NCI-H2227 (cell line): ENCODE measurements around the gene UPK2.

Experiments
- DNase-seq: peaks from one replicate; lab custom pipeline; 2025; ENCODE audit not compliant: unreplicated experiment; lab: John Stamatoyannopoulos, UW

UPK2 gene

GRCh38 chr11:118956094-118956846, at the start of gene UPK2:
Gene UPK2 (plus strand): TSS chr11:118956298. CDS start chr11:118956351, 53 bp downstream.
- peak; percentile 85 for DNase-seq

- DNase-seq, result peak; percentile 79
Measured at GRCh38 chr11:118907051-118908042, 48.8 kb upstream of the UPK2 start.

- no peak for DNase-seq
Measured at GRCh38 chr11:118908264-118908663, 47.8 kb upstream of the UPK2 start.

GRCh38 chr11:118908901-118909618, 47.0 kb upstream of the UPK2 start:
- DNase-seq, result peak; percentile 87

- DNase-seq, result peak; percentile 35
Measured at GRCh38 chr11:118909619-118910308, 46.3 kb upstream of the UPK2 start.

- peak; percentile 65 for DNase-seq
Measured at GRCh38 chr11:118910309-118911112, 45.6 kb upstream of the UPK2 start.

GRCh38 chr11:118911113-118911879, 44.8 kb upstream of the UPK2 start:
- no peak for DNase-seq

GRCh38 chr11:118911880-118912741, 44.0 kb upstream of the UPK2 start:
- DNase-seq, result peak; percentile 62

GRCh38 chr11:118912742-118913410, 43.2 kb upstream of the UPK2 start:
- no peak for DNase-seq

- DNase-seq, result no peak
Measured at GRCh38 chr11:118913411-118914125, 42.5 kb upstream of the UPK2 start.

- peak; percentile 4 for DNase-seq
Measured at GRCh38 chr11:118914178-118914918, 41.8 kb upstream of the UPK2 start.

- no peak for DNase-seq
Measured at GRCh38 chr11:118914987-118915386, 41.1 kb upstream of the UPK2 start.

GRCh38 chr11:118915396-118915795, 40.7 kb upstream of the UPK2 start:
- DNase-seq, result no peak

GRCh38 chr11:118915941-118916841, 39.9 kb upstream of the UPK2 start:
- DNase-seq, result no peak

- DNase-seq, result peak; percentile 38
Measured at GRCh38 chr11:118916842-118917388, 39.2 kb upstream of the UPK2 start.
